OCI-LY1 (cell line): Measurements from ENCODE around the gene UROC1.

ENCODE experiments used
- EZH2 ChIP-seq: fragments of 200-600 bp; sonication (generic), shearing (Covaris generic); IDR thresholded peaks from 2 replicates; pipeline ENCODE4 v1.8.0; 2017; ENCODE audit warnings: borderline replicate concordance, mixed run types, mild to moderate bottlenecking, antibody characterized with exemption, low read length, moderate library complexity, mixed read lengths
- TF ChIP-seq, protein P1 (sequence below): fragments of 200-600 bp; sonication (generic), shearing (Covaris generic); IDR thresholded peaks from 2 replicates; pipeline ENCODE4 v1.5.1; 2017; ENCODE audit warnings: mild to moderate bottlenecking, antibody characterized with exemption, low read length, moderate library complexity, mixed read lengths

DNA sequence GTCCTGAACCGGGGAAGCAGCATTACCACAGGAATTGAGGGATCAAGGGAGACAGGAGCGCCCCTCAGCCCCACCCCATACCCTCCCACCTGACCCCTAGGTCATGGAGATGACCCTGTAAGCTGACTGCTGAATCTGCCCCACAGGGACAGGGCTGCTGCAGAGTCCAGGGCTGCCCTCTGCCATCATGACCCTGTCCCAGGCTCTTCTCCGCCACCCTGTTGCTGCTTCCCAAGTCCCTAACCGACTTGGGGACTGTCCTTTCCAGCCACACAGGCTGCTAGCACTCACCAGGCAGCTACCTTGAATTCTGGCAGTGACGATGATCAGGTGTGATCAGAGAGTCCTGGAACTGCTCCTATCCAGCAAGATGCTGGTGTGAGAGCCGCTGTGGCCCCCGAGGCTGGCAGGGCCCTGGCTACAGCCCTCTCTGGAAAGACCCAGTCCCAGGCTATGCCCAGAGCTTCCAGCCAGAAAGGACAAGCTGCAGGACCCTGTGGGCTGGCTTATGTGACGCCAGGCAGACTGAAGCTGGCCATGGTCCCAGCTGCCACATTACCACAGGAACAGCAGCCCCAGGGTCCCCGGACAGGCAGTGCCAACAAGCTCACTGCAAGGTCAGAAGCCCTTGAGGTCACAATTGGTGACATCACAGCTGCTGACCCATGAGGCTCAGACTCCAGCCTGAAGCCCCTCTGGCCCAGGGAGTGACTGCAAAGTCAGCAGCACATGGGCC lies 40.9 kb upstream of the UROC1 start, which contains the start of gene C3orf22:
- TF ChIP-seq, protein P1, sequence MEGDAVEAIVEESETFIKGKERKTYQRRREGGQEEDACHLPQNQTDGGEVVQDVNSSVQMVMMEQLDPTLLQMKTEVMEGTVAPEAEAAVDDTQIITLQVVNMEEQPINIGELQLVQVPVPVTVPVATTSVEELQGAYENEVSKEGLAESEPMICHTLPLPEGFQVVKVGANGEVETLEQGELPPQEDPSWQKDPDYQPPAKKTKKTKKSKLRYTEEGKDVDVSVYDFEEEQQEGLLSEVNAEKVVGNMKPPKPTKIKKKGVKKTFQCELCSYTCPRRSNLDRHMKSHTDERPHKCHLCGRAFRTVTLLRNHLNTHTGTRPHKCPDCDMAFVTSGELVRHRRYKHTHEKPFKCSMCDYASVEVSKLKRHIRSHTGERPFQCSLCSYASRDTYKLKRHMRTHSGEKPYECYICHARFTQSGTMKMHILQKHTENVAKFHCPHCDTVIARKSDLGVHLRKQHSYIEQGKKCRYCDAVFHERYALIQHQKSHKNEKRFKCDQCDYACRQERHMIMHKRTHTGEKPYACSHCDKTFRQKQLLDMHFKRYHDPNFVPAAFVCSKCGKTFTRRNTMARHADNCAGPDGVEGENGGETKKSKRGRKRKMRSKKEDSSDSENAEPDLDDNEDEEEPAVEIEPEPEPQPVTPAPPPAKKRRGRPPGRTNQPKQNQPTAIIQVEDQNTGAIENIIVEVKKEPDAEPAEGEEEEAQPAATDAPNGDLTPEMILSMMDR: no peak
- TF ChIP-seq EZH2: no peak
